Measurements from ENCODE around the gene SKIDA1.
A peak's percentile ranks its signal among the peaks of the same experiment; 100 is the strongest.

The SKIDA1 gene

GRCh38 chr10:21535494-21535965, 10.0 kb upstream of the SKIDA1 start (continued):
- no peak for TF ChIP-seq PPARA (CRISPR knock-in tag; IDR thresholded peaks at IDR 0.05; ENCODE audit: borderline replicate concordance)
- TF ChIP-seq ARNTL (CRISPR knock-in tag; IDR thresholded peaks at IDR 0.05; ENCODE audit: borderline replicate concordance, low read depth): no peak
- TF ChIP-seq ZNF70 (CRISPR knock-in tag; IDR thresholded peaks at IDR 0.05): no peak

GRCh38 chr10:21534604-21535493, 9.4 kb upstream of the SKIDA1 start:
- peak; percentile 59 for ATAC-seq
- TF ChIP-seq ARNTL (CRISPR knock-in tag; IDR thresholded peaks at IDR 0.05; ENCODE audit: borderline replicate concordance, low read depth): no peak
- no peak for TF ChIP-seq PPARA (CRISPR knock-in tag; IDR thresholded peaks at IDR 0.05; ENCODE audit: borderline replicate concordance)
- TF ChIP-seq, protein P1, sequence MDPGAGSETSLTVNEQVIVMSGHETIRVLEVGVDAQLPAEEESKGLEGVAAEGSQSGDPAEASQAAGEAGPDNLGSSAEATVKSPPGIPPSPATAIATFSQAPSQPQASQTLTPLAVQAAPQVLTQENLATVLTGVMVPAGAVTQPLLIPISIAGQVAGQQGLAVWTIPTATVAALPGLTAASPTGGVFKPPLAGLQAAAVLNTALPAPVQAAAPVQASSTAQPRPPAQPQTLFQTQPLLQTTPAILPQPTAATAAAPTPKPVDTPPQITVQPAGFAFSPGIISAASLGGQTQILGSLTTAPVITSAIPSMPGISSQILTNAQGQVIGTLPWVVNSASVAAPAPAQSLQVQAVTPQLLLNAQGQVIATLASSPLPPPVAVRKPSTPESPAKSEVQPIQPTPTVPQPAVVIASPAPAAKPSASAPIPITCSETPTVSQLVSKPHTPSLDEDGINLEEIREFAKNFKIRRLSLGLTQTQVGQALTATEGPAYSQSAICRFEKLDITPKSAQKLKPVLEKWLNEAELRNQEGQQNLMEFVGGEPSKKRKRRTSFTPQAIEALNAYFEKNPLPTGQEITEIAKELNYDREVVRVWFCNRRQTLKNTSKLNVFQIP (CRISPR knock-in tag; IDR thresholded peaks at IDR 0.05; ENCODE audit: borderline replicate concordance, low read depth): no peak
- TF ChIP-seq TOX (CRISPR knock-in tag; IDR thresholded peaks at IDR 0.05; ENCODE audit: borderline replicate concordance): no peak
- no peak for TF ChIP-seq ESRRG (CRISPR knock-in tag; IDR thresholded peaks at IDR 0.05)
- TF ChIP-seq, protein P2, sequence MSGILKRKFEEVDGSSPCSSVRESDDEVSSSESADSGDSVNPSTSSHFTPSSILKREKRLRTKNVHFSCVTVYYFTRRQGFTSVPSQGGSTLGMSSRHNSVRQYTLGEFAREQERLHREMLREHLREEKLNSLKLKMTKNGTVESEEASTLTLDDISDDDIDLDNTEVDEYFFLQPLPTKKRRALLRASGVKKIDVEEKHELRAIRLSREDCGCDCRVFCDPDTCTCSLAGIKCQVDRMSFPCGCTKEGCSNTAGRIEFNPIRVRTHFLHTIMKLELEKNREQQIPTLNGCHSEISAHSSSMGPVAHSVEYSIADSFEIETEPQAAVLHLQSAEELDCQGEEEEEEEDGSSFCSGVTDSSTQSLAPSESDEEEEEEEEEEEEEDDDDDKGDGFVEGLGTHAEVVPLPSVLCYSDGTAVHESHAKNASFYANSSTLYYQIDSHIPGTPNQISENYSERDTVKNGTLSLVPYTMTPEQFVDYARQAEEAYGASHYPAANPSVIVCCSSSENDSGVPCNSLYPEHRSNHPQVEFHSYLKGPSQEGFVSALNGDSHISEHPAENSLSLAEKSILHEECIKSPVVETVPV (CRISPR knock-in tag; IDR thresholded peaks at IDR 0.05): no peak
- no peak for TF ChIP-seq ZC3H10 (CRISPR knock-in tag; IDR thresholded peaks at IDR 0.05)
- TF ChIP-seq, protein P3, sequence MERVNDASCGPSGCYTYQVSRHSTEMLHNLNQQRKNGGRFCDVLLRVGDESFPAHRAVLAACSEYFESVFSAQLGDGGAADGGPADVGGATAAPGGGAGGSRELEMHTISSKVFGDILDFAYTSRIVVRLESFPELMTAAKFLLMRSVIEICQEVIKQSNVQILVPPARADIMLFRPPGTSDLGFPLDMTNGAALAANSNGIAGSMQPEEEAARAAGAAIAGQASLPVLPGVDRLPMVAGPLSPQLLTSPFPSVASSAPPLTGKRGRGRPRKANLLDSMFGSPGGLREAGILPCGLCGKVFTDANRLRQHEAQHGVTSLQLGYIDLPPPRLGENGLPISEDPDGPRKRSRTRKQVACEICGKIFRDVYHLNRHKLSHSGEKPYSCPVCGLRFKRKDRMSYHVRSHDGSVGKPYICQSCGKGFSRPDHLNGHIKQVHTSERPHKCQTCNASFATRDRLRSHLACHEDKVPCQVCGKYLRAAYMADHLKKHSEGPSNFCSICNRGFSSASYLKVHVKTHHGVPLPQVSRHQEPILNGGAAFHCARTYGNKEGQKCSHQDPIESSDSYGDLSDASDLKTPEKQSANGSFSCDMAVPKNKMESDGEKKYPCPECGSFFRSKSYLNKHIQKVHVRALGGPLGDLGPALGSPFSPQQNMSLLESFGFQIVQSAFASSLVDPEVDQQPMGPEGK (CRISPR knock-in tag; IDR thresholded peaks at IDR 0.05; ENCODE audit: borderline replicate concordance): no peak
- TF ChIP-seq ZFP3 (CRISPR knock-in tag; IDR thresholded peaks at IDR 0.05): no peak
- TF ChIP-seq ZFP30 (CRISPR knock-in tag; IDR thresholded peaks at IDR 0.05): no peak
- TF ChIP-seq OSR1 (CRISPR knock-in tag; IDR thresholded peaks at IDR 0.05): no peak
- TF ChIP-seq GLIS3 (CRISPR knock-in tag; IDR thresholded peaks at IDR 0.05): no peak

- ATAC-seq: no peak
- TF ChIP-seq ZNF8 (CRISPR knock-in tag; IDR thresholded peaks at IDR 0.05) (no peak), ARNTL (CRISPR knock-in tag; IDR thresholded peaks at IDR 0.05; ENCODE audit: borderline replicate concordance, low read depth) (no peak), GLIS3 (CRISPR knock-in tag; IDR thresholded peaks at IDR 0.05) (no peak), TOX (CRISPR knock-in tag; IDR thresholded peaks at IDR 0.05; ENCODE audit: borderline replicate concordance) (no peak), ISL1 (CRISPR knock-in tag; IDR thresholded peaks at IDR 0.05) (no peak), ZNF70 (CRISPR knock-in tag; IDR thresholded peaks at IDR 0.05) (no peak), OSR1 (CRISPR knock-in tag; IDR thresholded peaks at IDR 0.05) (no peak), RARB (CRISPR knock-in tag; IDR thresholded peaks at IDR 0.05) (no peak), ZNF565 (CRISPR knock-in tag; conservative IDR thresholded peaks at IDR 0.05; ENCODE audit: low read depth) (no peak), SNAI2 (CRISPR knock-in tag; IDR thresholded peaks at IDR 0.05) (no peak), PPARA (CRISPR knock-in tag; IDR thresholded peaks at IDR 0.05; ENCODE audit: borderline replicate concordance) (no peak)
- TF ChIP-seq, protein P3 (CRISPR knock-in tag; IDR thresholded peaks at IDR 0.05; ENCODE audit: borderline replicate concordance): no peak
- TF ChIP-seq, protein P2 (CRISPR knock-in tag; IDR thresholded peaks at IDR 0.05): no peak
Measured at GRCh38 chr10:21534280-21534586, 8.8 kb upstream of the SKIDA1 start.
